GM19351 (cell line): ENCODE measurements around the gene CLP1.
"Not testable (repeated sequence)": the region's sequence is repeated elsewhere in the genome, so short reads cannot be mapped to it uniquely, and the experiment has no call there.

ENCODE experiments used
- ATAC-seq: cut with Tn5 transposase; IDR thresholded peaks from one replicate; pipeline ENCODE4 v1.9.1; 2021; ENCODE audit warnings: mild to moderate bottlenecking, moderate library complexity; ENCODE audit not compliant: unreplicated experiment

CLP1 gene

GRCh38 chr11:57659669-57660068 lies 2.1 kb downstream of the CLP1 start:
- ATAC-seq: no peak

- no peak for ATAC-seq
Measured at GRCh38 chr11:57662893-57663292, 5.3 kb downstream of the CLP1 start.

- ATAC-seq: no peak
Measured at GRCh38 chr11:57663975-57664374, 6.4 kb downstream of the CLP1 start.

GRCh38 chr11:57667117-57667735 lies 9.7 kb downstream of the CLP1 start:
- peak; percentile 57 for ATAC-seq

- peak; percentile 78 for ATAC-seq
Measured at GRCh38 chr11:57667736-57668433, 10.3 kb downstream of the CLP1 start, which contains the start of gene ZDHHC5. TSS of gene ZDHHC5 (plus strand) at chr11:57668114. CDS start at chr11:57673091, 4,977 bp downstream.

GRCh38 chr11:57668434-57668782 lies 10.8 kb downstream of the CLP1 start:
- ATAC-seq: peak; percentile 5

GRCh38 chr11:57674251-57674650 lies 16.7 kb downstream of the CLP1 start:
- ATAC-seq: no peak

- no peak for ATAC-seq
Measured at GRCh38 chr11:57675176-57675941, 17.8 kb downstream of the CLP1 start.

- no peak for ATAC-seq
Measured at GRCh38 chr11:57679396-57679795, 21.8 kb downstream of the CLP1 start.

GRCh38 chr11:57680552-57680874 lies 23.0 kb downstream of the CLP1 start:
- peak; percentile 38 for ATAC-seq

- no peak for ATAC-seq
Measured at GRCh38 chr11:57681168-57681567, 23.6 kb downstream of the CLP1 start.

- ATAC-seq: not testable (repeated sequence)
Measured at GRCh38 chr11:57690474-57690873, 32.9 kb downstream of the CLP1 start.

- no peak for ATAC-seq
Measured at GRCh38 chr11:57698843-57699365, 41.3 kb downstream of the CLP1 start.

- ATAC-seq: no peak
Measured at GRCh38 chr11:57699813-57700212, 42.3 kb downstream of the CLP1 start.

- ATAC-seq: no peak
Measured at GRCh38 chr11:57700425-57700824, 42.9 kb downstream of the CLP1 start.

GRCh38 chr11:57703341-57703740 lies 45.8 kb downstream of the CLP1 start:
- ATAC-seq: no peak

- no peak for ATAC-seq
Measured at GRCh38 chr11:57704932-57705331, 47.4 kb downstream of the CLP1 start.

- ATAC-seq: not testable (repeated sequence)
Measured at GRCh38 chr11:57705432-57705831, 47.9 kb downstream of the CLP1 start.

- no peak for ATAC-seq
Measured at GRCh38 chr11:57709802-57710367, 52.3 kb downstream of the CLP1 start.
